DMS114 treated with DMSO at 0.1 percent for 48 hours (cell line): ENCODE data around the gene SNTG2.
"Not testable (repeated sequence)": the region's sequence is repeated elsewhere in the genome, so short reads cannot be mapped to it uniquely, and the experiment has no call there.

Experiments used
- DNase-seq: peaks from one replicate; lab custom pipeline; 2025; ENCODE audit not compliant: unreplicated experiment; lab: John Stamatoyannopoulos, UW

The SNTG2 gene

GRCh38 chr2:1088940-1089339 is 138.3 kb downstream of the SNTG2 start:
- no peak for DNase-seq

GRCh38 chr2:1091895-1092585 is 141.4 kb downstream of the SNTG2 start:
- DNase-seq: no peak

- not testable (repeated sequence) for DNase-seq
Observed at GRCh38 chr2:1093668-1094067, 143.0 kb downstream of the SNTG2 start.

GRCh38 chr2:1097101-1097500 is 146.5 kb downstream of the SNTG2 start:
- DNase-seq: no peak

- DNase-seq: no peak
Observed at GRCh38 chr2:1099418-1099817, 148.8 kb downstream of the SNTG2 start.

GRCh38 chr2:1101011-1101782 is 150.5 kb downstream of the SNTG2 start:
- DNase-seq: no peak

GRCh38 chr2:1101982-1102590 is 151.4 kb downstream of the SNTG2 start:
- no peak for DNase-seq

- DNase-seq: no peak
Observed at GRCh38 chr2:1104364-1104763, 153.7 kb downstream of the SNTG2 start.

- not testable (repeated sequence) for DNase-seq
Observed at GRCh38 chr2:1106344-1106743, 155.7 kb downstream of the SNTG2 start.

GRCh38 chr2:1115843-1116539 is 165.3 kb downstream of the SNTG2 start:
- no peak for DNase-seq

- no peak for DNase-seq
Observed at GRCh38 chr2:1117569-1117968, 166.9 kb downstream of the SNTG2 start.

GRCh38 chr2:1125217-1125616 is 174.6 kb downstream of the SNTG2 start:
- DNase-seq: no peak

- DNase-seq: no peak
Observed at GRCh38 chr2:1125633-1126370, 175.2 kb downstream of the SNTG2 start.

GRCh38 chr2:1129982-1130381 is 179.3 kb downstream of the SNTG2 start:
- DNase-seq: no peak

- DNase-seq: no peak
Observed at GRCh38 chr2:1130922-1131321, 180.3 kb downstream of the SNTG2 start.

GRCh38 chr2:1132328-1132969 is 181.8 kb downstream of the SNTG2 start:
- no peak for DNase-seq

GRCh38 chr2:1133896-1134295 is 183.2 kb downstream of the SNTG2 start:
- not testable (repeated sequence) for DNase-seq

- DNase-seq: no peak
Observed at GRCh38 chr2:1134629-1135028, 184.0 kb downstream of the SNTG2 start.

- peak; percentile 8 for DNase-seq
Observed at GRCh38 chr2:1136067-1136466, 185.4 kb downstream of the SNTG2 start.

GRCh38 chr2:1136846-1137245 is 186.2 kb downstream of the SNTG2 start:
- no peak for DNase-seq
